ENCODE measurements around the gene LRRC4C.
"Not testable (repeated sequence)": the region's sequence is repeated elsewhere in the genome, so short reads cannot be mapped to it uniquely, and the experiment has no call there.

Gene LRRC4C

GRCh38 chr11:40183073-40184064, 1276.1 kb downstream of the LRRC4C start:
- no peak for DNase-seq (ENCODE audit: low read depth)
- no peak overlapping the region for H3K4me3 ChIP-seq (ENCODE audit: low read length)
- no peak for TF ChIP-seq CTCF (conservative IDR thresholded peaks at IDR 0.05; ENCODE audit: low read length)

- DNase-seq (ENCODE audit: low read depth): no peak
- no peak for TF ChIP-seq CTCF (conservative IDR thresholded peaks at IDR 0.05; ENCODE audit: low read length)
- H3K4me3 ChIP-seq (ENCODE audit: low read length): no peak overlapping the region
Measured at GRCh38 chr11:40179541-40179940, 1279.9 kb downstream of the LRRC4C start.

GRCh38 chr11:40178470-40178869, 1281.0 kb downstream of the LRRC4C start:
- no peak for DNase-seq (ENCODE audit: low read depth)
- H3K4me3 ChIP-seq (ENCODE audit: low read length): no peak overlapping the region
- TF ChIP-seq CTCF (conservative IDR thresholded peaks at IDR 0.05; ENCODE audit: low read length): no peak

DNA sequence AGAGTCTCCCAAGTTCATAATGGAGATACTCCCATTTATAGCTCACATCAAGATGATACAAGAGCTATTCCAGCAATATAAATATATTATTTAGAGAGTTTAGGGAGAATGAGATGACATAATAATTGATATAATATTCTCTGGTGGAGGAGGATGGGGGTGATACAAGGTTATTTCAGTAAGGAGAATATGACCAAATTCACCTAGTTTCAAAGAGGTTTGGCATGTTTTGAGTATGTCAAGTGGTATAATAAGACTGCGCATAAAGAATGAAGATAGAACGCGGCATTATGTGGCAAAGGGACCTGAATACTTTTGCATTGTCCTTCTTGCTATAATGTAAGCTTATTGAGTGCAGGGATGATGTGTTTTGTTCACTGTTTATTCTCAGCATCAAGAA, 1283.5 kb downstream of the LRRC4C start:
- H3K4me3 ChIP-seq (ENCODE audit: low read length): no peak overlapping the region
- DNase-seq (ENCODE audit: low read depth): no peak
- TF ChIP-seq CTCF (conservative IDR thresholded peaks at IDR 0.05; ENCODE audit: low read length): no peak

- DNase-seq (ENCODE audit: low read depth): no peak
- H3K4me3 ChIP-seq (ENCODE audit: low read length): no peak overlapping the region
- TF ChIP-seq CTCF (conservative IDR thresholded peaks at IDR 0.05; ENCODE audit: low read length): no peak
Measured at GRCh38 chr11:40170078-40170477, 1289.4 kb downstream of the LRRC4C start.

- no peak for TF ChIP-seq CTCF (conservative IDR thresholded peaks at IDR 0.05; ENCODE audit: low read length)
- H3K4me3 ChIP-seq (ENCODE audit: low read length): no peak overlapping the region
- DNase-seq (ENCODE audit: low read depth): no peak
Measured at GRCh38 chr11:40168414-40168813, 1291.0 kb downstream of the LRRC4C start.

DNA sequence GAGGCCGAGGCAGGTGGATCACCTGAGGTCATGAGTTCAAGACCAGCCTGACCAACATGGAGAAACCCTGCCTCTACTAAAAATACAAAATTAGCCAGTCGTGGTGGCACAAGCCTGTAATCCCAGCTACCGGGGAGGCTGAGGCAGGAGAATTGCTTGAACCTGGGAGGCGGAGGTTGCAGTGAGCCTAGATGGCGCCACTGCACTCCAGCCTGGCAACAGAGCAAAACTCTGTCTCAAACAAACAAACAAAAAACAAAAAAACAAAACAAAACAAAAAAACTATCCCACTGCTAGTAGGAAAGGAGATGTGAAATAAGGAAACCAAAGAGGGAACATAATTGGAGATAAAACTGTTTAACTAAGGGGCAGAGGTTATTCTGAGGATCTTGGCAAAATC, 1291.6 kb downstream of the LRRC4C start:
- not testable (repeated sequence) for H3K4me3 ChIP-seq (ENCODE audit: low read length); DNase-seq (ENCODE audit: low read depth)

Measured in AG10803 (cell line).